GM08714 (cell line): Measurements from ENCODE around the gene RBM23.
"Not testable (repeated sequence)": the region's sequence is repeated elsewhere in the genome, so short reads cannot be mapped to it uniquely, and the experiment has no call there.

Experiments
- H3K4me3 ChIP-seq: fragments of 200-500 bp; sonication (Bioruptor generic); 2 replicates; pipeline ENCODE4 v1.5.1; 2014; ENCODE audit warnings: mild to moderate bottlenecking, low read length, inconsistent platforms
- ZNF274 ChIP-seq: IDR thresholded peaks from 2 replicates; pipeline ENCODE4 v1.6.1; 2012; ENCODE audit warnings: mild to moderate bottlenecking, low read depth, low read length

Gene RBM23

DNA sequence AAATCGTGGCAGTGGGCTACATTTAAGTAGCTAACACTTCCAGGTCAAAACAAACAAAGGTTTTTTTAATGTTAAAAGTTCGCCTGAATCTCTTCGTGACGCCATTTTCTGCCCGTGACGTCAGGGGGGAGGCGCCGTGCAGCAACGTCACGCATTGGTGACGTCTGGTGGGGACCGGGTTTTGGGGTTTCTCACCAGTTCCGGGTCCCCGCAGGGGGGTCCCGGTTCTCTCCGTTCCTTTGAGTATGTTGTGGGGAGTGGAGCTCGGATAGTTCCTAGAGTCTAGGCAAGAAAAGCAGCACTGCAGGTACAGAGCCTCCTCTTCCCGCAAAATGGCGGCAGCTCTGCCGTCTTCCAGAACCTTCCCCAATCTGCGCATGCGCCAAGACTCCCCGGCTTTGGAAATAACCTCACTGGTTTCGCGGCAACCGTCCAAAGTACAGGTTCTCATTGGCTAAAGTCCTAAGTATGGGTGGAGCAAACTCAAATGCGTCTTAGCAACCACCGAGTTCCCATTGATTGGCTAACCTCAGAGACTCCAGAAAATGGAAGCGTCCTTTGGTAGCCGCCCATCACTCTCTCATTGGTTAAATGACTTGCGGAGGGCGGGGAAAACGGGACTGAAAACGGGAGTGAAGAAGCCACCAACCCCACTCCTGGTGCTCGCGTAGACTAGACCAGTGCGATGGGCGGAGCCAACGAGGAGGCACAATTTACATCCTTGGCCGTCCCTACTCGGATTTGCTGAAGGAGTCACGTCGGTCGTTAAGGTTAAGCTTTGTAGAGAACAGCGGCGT, at the start of gene RBM23:
TSS of gene RBM23 (minus strand) at position 346 of the 797 bp plus-strand sequence.
- no peak for TF ChIP-seq ZNF274
- peak within 1 kb of the TSS; percentile 89 for H3K4me3 ChIP-seq

DNA sequence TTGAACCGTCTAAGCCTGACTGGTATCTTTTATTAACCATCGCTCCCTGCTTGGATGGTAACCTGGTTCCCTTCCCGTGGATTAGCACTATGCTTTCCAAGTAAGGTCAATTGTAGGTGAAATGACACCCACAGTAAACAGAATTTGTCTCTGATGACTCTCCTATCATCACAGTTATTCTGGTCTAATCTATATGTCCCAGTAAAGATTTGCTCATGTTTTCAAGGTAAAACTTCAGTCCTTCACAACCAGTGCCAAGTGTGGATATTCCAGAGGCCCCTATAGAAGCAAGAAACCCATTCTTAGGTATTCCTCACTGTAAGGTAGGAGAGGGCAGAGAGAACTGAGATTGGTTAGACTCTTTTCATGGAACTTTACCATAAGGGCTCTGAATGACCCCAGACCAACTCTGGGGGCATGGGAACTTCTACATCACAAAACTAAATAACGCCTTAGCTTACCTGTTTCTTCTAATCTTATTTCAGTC, 47.9 kb upstream of the RBM23 start:
- no peak overlapping the region for H3K4me3 ChIP-seq
- TF ChIP-seq ZNF274: no peak

DNA sequence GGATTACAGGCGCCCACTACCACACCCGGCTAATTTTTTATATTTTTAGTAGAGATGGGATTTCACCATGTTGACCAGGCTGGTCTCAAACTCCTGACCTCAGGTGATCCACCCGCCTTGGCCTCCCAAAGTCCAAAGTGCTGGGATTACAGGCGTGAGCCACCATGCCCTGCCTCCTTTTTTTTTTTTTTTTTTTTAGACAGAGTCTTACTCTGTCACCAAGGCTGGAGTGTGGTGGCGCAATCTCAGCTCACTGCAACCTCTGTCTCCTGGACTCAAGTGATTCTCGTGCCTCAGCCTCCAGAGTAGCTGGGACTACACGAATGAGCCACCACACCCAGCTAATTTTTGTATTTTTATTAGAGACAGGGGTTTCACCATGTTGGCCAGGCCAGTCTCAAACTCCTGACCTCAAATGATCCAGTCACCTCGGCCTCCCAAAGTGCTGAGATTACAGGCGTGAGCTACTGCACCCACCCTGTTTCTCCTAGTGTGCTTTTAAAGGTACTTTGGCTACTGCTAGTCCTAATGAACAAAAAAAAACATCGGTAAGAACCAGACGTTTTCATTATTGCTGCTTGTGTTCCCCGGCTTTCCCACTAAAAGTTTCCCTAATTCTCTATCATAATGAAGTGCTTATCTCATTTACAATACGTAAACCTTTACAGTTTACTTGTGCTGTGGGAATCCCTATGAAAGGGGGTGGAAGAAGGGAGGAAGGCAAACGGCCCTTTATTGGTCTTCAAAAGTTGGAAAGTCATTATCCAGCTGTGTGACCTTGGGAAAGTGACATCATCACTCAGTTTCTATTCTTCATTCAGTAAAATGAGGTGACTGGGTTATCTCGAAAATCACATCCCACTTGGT, 47.2 kb upstream of the RBM23 start:
- H3K4me3 ChIP-seq: not testable (repeated sequence)

DNA sequence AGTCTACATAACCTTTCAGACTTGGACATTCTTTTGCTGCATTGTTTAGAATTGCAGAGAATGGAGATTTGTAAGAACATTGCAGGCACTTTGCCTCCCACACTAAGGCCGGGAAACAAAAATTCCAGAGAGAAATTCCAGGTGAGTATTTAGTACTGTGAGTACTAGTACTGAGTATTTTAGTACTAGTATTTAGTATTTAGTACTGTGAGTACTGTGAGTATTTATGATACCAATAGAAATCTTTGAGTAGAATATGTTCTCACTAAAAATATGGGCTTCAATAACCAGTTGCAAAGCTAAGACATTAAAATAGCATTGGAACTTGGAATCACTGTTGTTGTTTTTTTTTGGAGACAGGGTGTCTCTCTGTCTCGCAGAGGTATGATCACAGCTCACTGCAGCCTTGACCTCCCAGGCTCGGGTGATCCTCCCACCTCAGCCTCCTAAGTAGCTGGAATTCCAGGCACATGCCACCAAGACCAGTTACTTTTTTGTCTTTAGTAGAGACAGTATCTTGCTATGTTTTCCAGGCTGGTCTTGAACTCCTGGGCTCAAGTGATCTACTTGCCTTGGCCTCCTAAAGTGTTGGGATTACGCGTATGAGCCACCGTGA, 43.2 kb upstream of the RBM23 start:
- no peak for TF ChIP-seq ZNF274
- H3K4me3 ChIP-seq: no peak overlapping the region

DNA sequence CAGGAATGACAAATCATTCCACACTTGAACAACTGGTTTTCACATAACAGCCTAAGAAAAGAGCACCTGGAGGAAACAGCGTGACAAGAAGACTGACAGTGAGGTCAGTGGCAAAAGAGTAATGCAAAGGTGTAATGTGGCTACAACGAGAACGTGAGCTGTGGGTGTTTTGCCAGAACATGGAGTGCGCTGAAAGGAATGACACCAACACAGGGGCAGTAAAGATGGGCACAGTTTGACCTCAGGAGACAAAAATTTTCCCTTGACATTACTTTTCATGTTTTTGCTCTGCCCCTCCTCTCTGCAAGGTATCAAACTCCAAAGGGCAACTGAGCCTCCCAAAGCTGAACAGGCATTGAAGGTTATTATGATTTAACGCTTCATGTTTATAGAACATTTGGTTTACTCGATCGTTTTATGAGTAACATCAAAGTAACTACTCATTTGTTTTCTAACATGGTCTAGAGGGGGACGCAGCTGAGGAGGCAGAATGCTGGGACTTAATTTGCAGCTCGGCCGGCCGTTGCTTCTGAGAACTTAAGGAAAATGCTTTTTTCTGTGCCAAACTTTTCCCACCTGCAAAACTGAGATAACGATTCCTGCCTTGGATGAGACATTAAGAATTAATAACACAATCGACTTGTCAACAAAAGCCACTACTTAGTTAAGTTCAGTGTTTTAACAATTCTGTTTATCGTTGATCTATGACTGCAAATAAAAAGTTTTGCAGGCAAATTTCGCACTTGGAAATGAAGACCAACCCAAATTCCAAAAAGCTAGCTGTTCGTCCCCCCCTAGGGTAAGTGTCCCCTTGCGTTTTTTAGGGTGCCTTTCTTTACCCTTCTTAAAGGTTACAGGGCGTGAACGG, 37.0 kb upstream of the RBM23 start:
- peak overlapping the region; percentile 82 for H3K4me3 ChIP-seq
- TF ChIP-seq ZNF274: no peak

DNA sequence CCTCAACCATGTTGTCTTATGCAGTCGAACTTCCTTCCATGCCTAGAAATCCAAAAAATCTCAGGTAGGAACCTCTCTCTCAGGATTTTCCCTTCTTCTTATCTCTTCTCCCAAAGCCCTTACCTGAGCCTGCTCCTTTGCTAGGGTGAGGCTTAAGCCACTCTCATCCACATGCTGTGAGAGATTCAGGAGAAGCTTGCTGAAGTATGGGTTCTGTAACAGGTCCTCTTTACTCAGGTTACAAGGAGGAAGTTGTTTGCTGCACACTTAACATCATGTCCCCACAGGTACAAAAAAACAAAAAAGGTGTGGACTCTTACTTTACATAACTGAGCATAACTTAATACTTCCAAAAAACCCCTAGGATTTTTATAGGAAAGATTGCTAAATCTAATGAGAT, 33.5 kb upstream of the RBM23 start:
- TF ChIP-seq ZNF274: no peak
- no peak overlapping the region for H3K4me3 ChIP-seq

DNA sequence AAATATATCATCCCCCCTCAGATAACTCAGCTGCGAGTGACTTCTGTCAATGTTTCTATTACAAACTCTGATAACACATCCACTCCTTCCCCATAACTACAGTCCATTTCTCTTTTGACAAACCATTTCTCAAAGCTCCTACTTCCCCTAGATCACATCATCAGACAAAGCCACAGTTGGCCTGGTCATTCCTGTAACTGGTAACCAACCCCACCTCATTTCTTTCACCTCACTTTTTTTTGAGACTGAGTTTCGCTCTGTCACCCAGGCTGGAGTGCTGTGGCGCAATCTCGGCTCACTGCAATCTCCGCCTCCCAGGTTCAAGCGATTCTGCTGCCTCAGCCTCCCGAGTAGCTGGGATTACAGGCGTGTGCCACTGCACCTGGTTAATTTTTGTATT, 32.8 kb upstream of the RBM23 start:
- not testable (repeated sequence) for H3K4me3 ChIP-seq

DNA sequence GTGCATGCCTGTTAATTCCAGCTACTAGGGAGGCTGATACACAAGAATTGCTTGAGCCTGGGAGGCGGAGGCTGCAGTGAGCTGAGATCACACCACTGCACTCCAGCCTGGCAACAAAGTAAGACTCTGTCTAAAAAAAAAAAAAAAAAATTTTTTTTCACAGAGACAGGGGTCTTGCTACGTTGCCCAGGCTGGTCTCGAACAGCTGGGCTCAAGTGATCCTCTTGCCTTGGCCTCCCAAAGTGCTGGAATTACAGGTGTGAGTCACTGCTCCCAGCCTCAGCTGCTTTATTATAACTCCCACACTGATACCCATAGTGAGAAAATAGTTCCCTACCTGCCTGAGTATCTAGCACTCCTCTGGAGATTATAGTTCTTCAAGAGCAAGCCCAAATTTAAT, 26.7 kb upstream of the RBM23 start:
- TF ChIP-seq ZNF274: no peak
- H3K4me3 ChIP-seq: no peak overlapping the region

DNA sequence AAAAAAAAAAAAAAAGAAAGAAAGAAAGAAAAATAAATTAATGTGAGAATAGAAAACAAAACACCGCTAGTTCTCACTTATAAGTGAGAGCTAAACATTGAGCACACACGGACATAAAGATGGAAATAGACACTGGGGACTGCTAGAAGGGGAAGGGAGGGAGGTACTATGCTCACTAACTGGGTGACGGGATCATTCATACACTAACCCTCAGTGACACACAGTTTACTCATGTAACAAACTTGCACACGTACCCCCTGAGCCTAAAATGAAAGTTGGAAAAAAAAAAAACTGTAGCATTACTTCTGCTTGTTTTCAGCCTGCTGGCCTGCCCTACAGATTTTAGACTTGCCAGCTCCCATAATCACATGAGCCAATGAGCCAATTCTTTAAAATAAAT, 20.7 kb upstream of the RBM23 start:
- H3K4me3 ChIP-seq: no peak overlapping the region
- TF ChIP-seq ZNF274: no peak

DNA sequence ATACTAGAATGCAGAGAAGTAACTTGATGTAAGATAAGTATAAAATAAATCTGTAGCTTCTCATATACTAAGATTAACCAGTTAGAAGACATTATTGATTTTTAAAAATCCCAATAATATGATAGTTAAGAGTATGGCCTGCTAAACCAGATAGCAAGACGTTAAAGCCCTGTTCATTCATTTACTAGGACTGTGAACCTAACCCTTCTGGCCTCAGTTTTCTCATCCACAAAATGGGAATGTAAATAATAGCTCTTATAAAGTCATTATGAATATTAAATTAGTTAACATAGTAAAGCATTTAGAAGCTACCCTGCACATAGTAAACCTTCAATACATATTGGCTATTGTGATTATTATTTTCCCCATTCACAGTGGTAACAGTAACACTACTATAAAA, 16.2 kb upstream of the RBM23 start:
- no peak overlapping the region for H3K4me3 ChIP-seq
- TF ChIP-seq ZNF274: no peak

DNA sequence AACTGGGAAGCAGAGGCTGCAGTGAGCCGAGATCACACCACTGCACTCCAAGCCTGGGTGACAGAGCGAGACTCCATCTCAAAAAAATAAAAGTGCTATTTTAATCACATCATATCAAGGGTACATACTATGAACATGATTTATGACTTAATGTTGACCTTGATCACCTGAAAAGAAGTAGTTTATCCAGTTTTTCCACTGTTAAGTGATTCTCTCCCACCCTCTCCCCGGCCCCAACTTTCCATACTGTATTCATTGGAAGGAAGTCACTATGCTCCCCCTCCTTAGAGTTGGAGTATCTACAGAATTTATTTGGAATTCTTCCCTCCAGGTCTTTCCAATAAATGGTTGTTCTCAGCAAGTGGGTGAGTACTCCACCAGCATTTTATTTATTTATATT, 13.2 kb upstream of the RBM23 start:
- no peak overlapping the region for H3K4me3 ChIP-seq
- TF ChIP-seq ZNF274: no peak

DNA sequence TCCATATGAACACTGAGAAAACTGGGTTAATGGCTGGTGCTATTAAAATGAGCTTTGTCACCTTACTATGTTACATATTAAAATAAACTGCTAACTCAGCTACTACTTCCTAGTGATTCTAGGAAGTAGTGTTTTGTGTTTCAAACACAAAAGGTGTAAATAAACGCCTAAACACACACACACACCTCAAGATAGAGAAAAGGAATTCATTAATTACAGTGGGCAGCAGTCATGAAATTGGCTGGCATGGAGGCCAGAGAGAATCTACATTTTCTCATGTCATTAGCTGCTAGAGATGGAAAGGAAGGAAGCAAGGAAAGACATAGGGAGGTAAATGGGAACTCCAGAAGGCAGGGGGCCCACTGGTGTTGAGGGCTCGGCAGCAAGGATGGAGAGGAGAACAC, 11.0 kb upstream of the RBM23 start:
- no peak for TF ChIP-seq ZNF274
- peak overlapping the region; percentile 62 for H3K4me3 ChIP-seq

DNA sequence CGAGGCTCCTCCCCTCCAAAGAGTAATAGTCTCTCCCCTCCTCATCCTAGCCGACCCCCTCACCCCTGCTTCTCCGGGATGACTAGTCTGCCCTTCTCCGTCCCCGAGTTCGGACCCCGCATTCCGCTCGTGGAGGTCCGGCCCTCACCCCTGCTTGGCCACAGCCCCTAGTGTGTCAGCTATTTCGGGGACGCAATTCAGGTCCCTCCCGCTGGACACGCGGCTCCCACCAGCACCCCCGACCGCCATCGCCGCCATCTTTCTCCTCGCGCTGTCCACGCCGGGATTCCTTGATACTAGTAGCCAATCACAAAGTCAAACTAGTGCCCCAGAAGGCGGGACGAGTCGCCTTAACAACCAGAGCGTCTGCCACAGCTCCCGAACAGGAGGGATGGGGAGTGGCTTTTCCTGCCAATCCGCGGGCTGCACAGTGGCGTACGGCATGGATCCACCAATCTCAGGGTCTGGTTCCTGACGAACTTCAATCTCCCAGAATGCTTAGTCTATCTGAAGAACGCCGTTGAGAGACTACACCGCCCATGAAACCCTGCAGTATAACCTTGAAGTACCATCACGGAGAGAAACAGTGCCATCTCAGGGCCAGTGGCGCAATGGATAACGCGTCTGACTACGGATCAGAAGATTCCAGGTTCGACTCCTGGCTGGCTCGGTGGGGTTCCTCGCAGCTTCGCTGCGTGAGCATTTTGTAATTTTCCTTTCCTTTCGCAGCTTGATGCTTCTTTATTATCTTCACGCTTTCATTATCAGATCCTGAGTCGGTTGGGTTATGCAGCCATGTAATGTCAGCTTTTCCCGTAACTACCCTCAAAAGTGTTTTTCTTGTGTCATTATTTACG, 10.4 kb upstream of the RBM23 start, which contains the start of gene PRMT5:
TSS of gene PRMT5 (minus strand) at position 273 of the 857 bp plus-strand sequence. CDS start at position 258, 15 bp downstream.
- peak within 1 kb of the TSS; percentile 86 for H3K4me3 ChIP-seq
- TF ChIP-seq ZNF274: no peak
